CD4-positive, alpha-beta T cell treated with Interleukin-2 at 100 ng/mL for 4 hours (primary cell): Measurements from ENCODE around the gene UBE2G2.

ENCODE experiments used
- DNase-seq: peaks from one replicate; pipeline ENCODE4 v3.0.0-alpha.2; 2020; ENCODE audit warnings: low spot score

The UBE2G2 gene

GRCh38 chr21:44815225-44815624, 13.6 kb upstream of the UBE2G2 start:
- DNase-seq, result no peak

- DNase-seq, result no peak
Observed at GRCh38 chr21:44814498-44815023, 12.9 kb upstream of the UBE2G2 start.

GRCh38 chr21:44813727-44814126, 12.1 kb upstream of the UBE2G2 start:
- no peak for DNase-seq

GRCh38 chr21:44813149-44813548, 11.5 kb upstream of the UBE2G2 start:
- no peak for DNase-seq

- DNase-seq, result no peak
Observed at GRCh38 chr21:44812640-44813039, 11.0 kb upstream of the UBE2G2 start.

- DNase-seq, result no peak
Observed at GRCh38 chr21:44810779-44811178, 9.2 kb upstream of the UBE2G2 start.

- DNase-seq, result no peak
Observed at GRCh38 chr21:44805859-44806258, 4.2 kb upstream of the UBE2G2 start.

- DNase-seq, result no peak
Observed at GRCh38 chr21:44805226-44805625, 3.6 kb upstream of the UBE2G2 start.

- DNase-seq, result no peak
Observed at GRCh38 chr21:44804762-44805161, 3.1 kb upstream of the UBE2G2 start.

GRCh38 chr21:44803651-44804050, 2.0 kb upstream of the UBE2G2 start:
- no peak for DNase-seq

- DNase-seq, result no peak
Observed at GRCh38 chr21:44802396-44803153, 955 bp upstream of the UBE2G2 start.

- peak; percentile 55 for DNase-seq
Observed at GRCh38 chr21:44800971-44801467, 601 bp downstream of the UBE2G2 start.

GRCh38 chr21:44800103-44800502, 1.5 kb downstream of the UBE2G2 start:
- DNase-seq, result peak; percentile 18

GRCh38 chr21:44799646-44800045, 2.0 kb downstream of the UBE2G2 start:
- DNase-seq, result no peak

- DNase-seq, result no peak
Observed at GRCh38 chr21:44797775-44798174, 3.8 kb downstream of the UBE2G2 start.

- no peak for DNase-seq
Observed at GRCh38 chr21:44795342-44795741, 6.3 kb downstream of the UBE2G2 start.

- no peak for DNase-seq
Observed at GRCh38 chr21:44793592-44794374, 7.8 kb downstream of the UBE2G2 start.

GRCh38 chr21:44792702-44793591, 8.7 kb downstream of the UBE2G2 start:
- DNase-seq, result peak; percentile 68

GRCh38 chr21:44791993-44792392, 9.6 kb downstream of the UBE2G2 start:
- DNase-seq, result no peak

GRCh38 chr21:44791246-44791645, 10.4 kb downstream of the UBE2G2 start:
- DNase-seq, result no peak

GRCh38 chr21:44790368-44790767, 11.3 kb downstream of the UBE2G2 start:
- DNase-seq, result no peak

GRCh38 chr21:44789880-44790279, 11.7 kb downstream of the UBE2G2 start:
- DNase-seq, result no peak
